SK-N-SH (cell line): ENCODE results near the gene RARRES1. TPM values are rescaled to one million over a fixed set of nuclear protein-coding genes. Genes with fewer than 3 reads are reported as not detected.

ENCODE experiments used
- CTCF ChIA-PET: fragments of 300-600, 350-600 bp; formaldehyde crosslinking; extraction: SDS; loops from one replicate; lab custom pipeline; 2021; lab: Yijun Ruan, JAX
- POLR2A ChIA-PET: fragments of 350-600 bp; sonication (Branson Sonifier 250); formaldehyde crosslinking; extraction: SDS; loops from one replicate; lab custom pipeline; 2020; ENCODE audit warnings: antibody characterized with exemption, inconsistent platforms; lab: Yijun Ruan, JAX
- DNase-seq: peaks from one replicate; pipeline ENCODE4 v3.0.0; 2012
- H2AFZ ChIP-seq: fragments of 200-600 bp; sonication (generic); 2 replicates; pipeline ENCODE4 v1.8.1; 2016; ENCODE audit warnings: antibody characterized with exemption, mild to moderate bottlenecking, low read depth
- H3F3A ChIP-seq: fragments of 200-600 bp; sonication (generic); replicated peaks from 2 replicates; pipeline ENCODE3; 2016; ENCODE audit warnings: antibody characterized with exemption, mild to moderate bottlenecking; ENCODE audit not compliant: insufficient read depth
- H3K27ac ChIP-seq, 2 experiments: fragments of 200-500 bp in 1 of 2; fragments of 200-600 bp in 1 of 2; sonication (Bioruptor generic) in 1 of 2; sonication (generic), shearing (Covaris generic) in 1 of 2; 2 replicates each; pipeline versions ENCODE4 v1.5.1 to v1.6.1; 2014 to 2016; ENCODE audit warnings: low read depth in 2 of 2, inconsistent platforms in 1 of 2, low read length in 1 of 2, mild to moderate bottlenecking in 1 of 2, mixed read lengths in 1 of 2
- H3K27me3 ChIP-seq: fragments of 200-600 bp; sonication (generic), shearing (Covaris generic); 2 replicates; pipeline ENCODE4 v1.6.1; 2016; ENCODE audit warnings: mixed run types; ENCODE audit not compliant: insufficient read depth
- H3K36me3 ChIP-seq, 2 experiments: fragments of 200-500 bp in 1 of 2; fragments of 200-600 bp in 1 of 2; sonication (Bioruptor generic) in 1 of 2; sonication (generic) in 1 of 2; replicated peaks in 1 of 2; 2 replicates each; pipeline versions ENCODE3 to v1.5.1; 2014 to 2016; ENCODE audit warnings: low read length in 1 of 2, mild to moderate bottlenecking in 1 of 2; ENCODE audit not compliant: insufficient read depth in 2 of 2, control insufficient read depth in 1 of 2
- H3K4me1 ChIP-seq, 2 experiments: fragments of 200-500 bp in 1 of 2; fragments of 200-600 bp in 1 of 2; sonication (Bioruptor generic) in 1 of 2; sonication (generic), shearing (Covaris generic) in 1 of 2; 2 replicates each; pipeline versions ENCODE4 v1.5.1 to v1.6.1; 2014 to 2016; ENCODE audit warnings: low read depth in 1 of 2, low read length in 1 of 2, mixed run types in 1 of 2; ENCODE audit not compliant: insufficient read depth in 2 of 2, control insufficient read depth in 1 of 2
- H3K4me2 ChIP-seq: fragments of 200-600 bp; sonication (generic), shearing (Covaris generic); 2 replicates; pipeline ENCODE4 v1.6.1; 2017; ENCODE audit warnings: mixed run types
- H3K4me3 ChIP-seq, 2 experiments: fragments of 200-500 bp in 1 of 2; fragments of 200-600 bp in 1 of 2; sonication (Bioruptor generic) in 1 of 2; sonication (generic), shearing (Covaris generic) in 1 of 2; 2 replicates each; pipeline versions ENCODE4 v1.5.1 to v1.8.1; 2014 to 2016; ENCODE audit warnings: low read depth in 2 of 2, inconsistent platforms in 1 of 2, low read length in 1 of 2, mild to moderate bottlenecking in 1 of 2, mixed read lengths in 1 of 2, moderate library complexity in 1 of 2
- H3K79me2 ChIP-seq: fragments of 200-600 bp; sonication (generic); 2 replicates; pipeline ENCODE4 v1.8.1; 2017; ENCODE audit warnings: mild to moderate bottlenecking; ENCODE audit not compliant: insufficient read depth
- H3K9ac ChIP-seq: fragments of 200-600 bp; sonication (generic); 2 replicates; pipeline ENCODE4 v1.6.1; 2017; ENCODE audit warnings: mixed run types
- H3K9me2 ChIP-seq: fragments of 200-600 bp; sonication (generic); 2 replicates; pipeline ENCODE4 v1.6.1; 2017; ENCODE audit warnings: mixed run types
- H3K9me3 ChIP-seq: fragments of 200-600 bp; sonication (generic); 2 replicates; pipeline ENCODE4 v1.6.1; 2017; ENCODE audit warnings: mixed run types, mild to moderate bottlenecking, moderate library complexity
- H4K20me1 ChIP-seq: fragments of 200-600 bp; sonication (generic); 2 replicates; pipeline ENCODE4 v1.6.1; 2017; ENCODE audit warnings: mild to moderate bottlenecking, mixed run types; ENCODE audit not compliant: insufficient read depth
- EP300 ChIP-seq, 2 experiments: IDR thresholded peaks; 2 replicates each; pipeline versions ENCODE4 v1.4.0 to v1.6.1; 2012; ENCODE audit warnings: borderline replicate concordance in 1 of 2, low read depth in 1 of 2, low read length in 1 of 2
- EZH2phosphoT487 ChIP-seq: fragments of 200-600 bp; sonication (generic); IDR thresholded peaks from 2 replicates; pipeline ENCODE4 v1.6.1; 2017; ENCODE audit warnings: low read depth, mixed run types, mild to moderate bottlenecking, antibody characterized with exemption, moderate library complexity, borderline replicate concordance
- FOSL2 ChIP-seq: IDR thresholded peaks from 2 replicates; pipeline ENCODE4 v1.4.0; 2012; ENCODE audit warnings: low read depth, mild to moderate bottlenecking, moderate library complexity, borderline replicate concordance
- FOXJ3 ChIP-seq: sonication (generic); formaldehyde crosslinking; IDR thresholded peaks from 2 replicates; pipeline ENCODE4 v1.5.1; 2020; ENCODE audit warnings: mild to moderate bottlenecking, missing genetic modification reagents
- FOXM1 ChIP-seq: IDR thresholded peaks from 2 replicates; pipeline ENCODE4 v1.4.0; 2012; ENCODE audit warnings: low read depth, mild to moderate bottlenecking
- GABPA ChIP-seq: IDR thresholded peaks from 2 replicates; pipeline ENCODE4 v1.4.0; 2012; ENCODE audit warnings: low read depth, mild to moderate bottlenecking
- IRF3 ChIP-seq: fragments of 150-350 bp; IDR thresholded peaks from 2 replicates; pipeline ENCODE4 v1.6.1; 2016; ENCODE audit warnings: mild to moderate bottlenecking, low read depth, low read length
- MEF2A ChIP-seq: IDR thresholded peaks from 2 replicates; pipeline ENCODE4 v1.4.0; 2012; ENCODE audit warnings: low read depth, borderline replicate concordance
- MXI1 ChIP-seq: IDR thresholded peaks from 2 replicates; pipeline ENCODE4 v1.6.1; 2012; ENCODE audit warnings: mild to moderate bottlenecking, low read depth, low read length, improper control_type of control experiment
- NFIC ChIP-seq: IDR thresholded peaks from 2 replicates; pipeline ENCODE4 v1.4.0; 2012; ENCODE audit warnings: borderline replicate concordance
- POLR2AphosphoS5 ChIP-seq: IDR thresholded peaks from 2 replicates; pipeline ENCODE4 v1.6.1; 2012; ENCODE audit warnings: low read depth, low read length
- RFX5 ChIP-seq: IDR thresholded peaks from 2 replicates; pipeline ENCODE4 v1.6.1; 2012; ENCODE audit warnings: mild to moderate bottlenecking, improper control_type of control experiment, low read length
- RXRA ChIP-seq: IDR thresholded peaks from 2 replicates; pipeline ENCODE4 v1.4.0; 2012; ENCODE audit warnings: low read depth, mild to moderate bottlenecking, borderline replicate concordance
- SIN3A ChIP-seq: IDR thresholded peaks from 2 replicates; pipeline ENCODE4 v1.6.1; 2012; ENCODE audit warnings: low read depth, mild to moderate bottlenecking, low read length, moderate library complexity, borderline replicate concordance
- SMC3 ChIP-seq: IDR thresholded peaks from 2 replicates; pipeline ENCODE4 v1.6.1; 2012; ENCODE audit warnings: low read depth, low read length, improper control_type of control experiment
- TAF1 ChIP-seq: IDR thresholded peaks from 2 replicates; pipeline ENCODE4 v1.6.1; 2012; ENCODE audit warnings: low read depth, mild to moderate bottlenecking, low read length, moderate library complexity, borderline replicate concordance
- YY1 ChIP-seq: IDR thresholded peaks from 2 replicates; pipeline ENCODE4 v1.4.0; 2012; ENCODE audit warnings: low read depth, mild to moderate bottlenecking
- WGBS: methylation state at CpG from one replicate; pipeline ENCODE4 v1.1.6; 2017; ENCODE audit warnings: low lambda C conversion rate; 5-methylcytosine and 5-hydroxymethylcytosine counted together
- polyA plus RNA-seq, 3 experiments: library from polyadenylated mRNA; depleted of rRNA; stranded (reverse); fragments of >200 nt; gene quantifications; 2 replicates each; pipeline ENCODE4 v1.2.3, GENCODE V29; 2012
- TF ChIP-seq, protein P1 (sequence below): IDR thresholded peaks from 2 replicates; pipeline ENCODE4; 2012
- TF ChIP-seq, protein P2 (sequence below): fragments of 150-350 bp; IDR thresholded peaks from 2 replicates; pipeline ENCODE4 v1.6.1; 2017; ENCODE audit warnings: antibody characterized with exemption, low read length, low read depth, borderline replicate concordance
- TF ChIP-seq, protein P3 (sequence below): fragments of 200-600 bp; sonication (generic); IDR thresholded peaks from 2 replicates; pipeline ENCODE4 v1.6.1; 2017; ENCODE audit warnings: antibody characterized with exemption, mild to moderate bottlenecking, moderate library complexity

The RARRES1 gene
- polyA plus RNA-seq, 1 of the 3 experiments (the other 2 are of a cell fraction) = 0.15 TPM

DNA sequence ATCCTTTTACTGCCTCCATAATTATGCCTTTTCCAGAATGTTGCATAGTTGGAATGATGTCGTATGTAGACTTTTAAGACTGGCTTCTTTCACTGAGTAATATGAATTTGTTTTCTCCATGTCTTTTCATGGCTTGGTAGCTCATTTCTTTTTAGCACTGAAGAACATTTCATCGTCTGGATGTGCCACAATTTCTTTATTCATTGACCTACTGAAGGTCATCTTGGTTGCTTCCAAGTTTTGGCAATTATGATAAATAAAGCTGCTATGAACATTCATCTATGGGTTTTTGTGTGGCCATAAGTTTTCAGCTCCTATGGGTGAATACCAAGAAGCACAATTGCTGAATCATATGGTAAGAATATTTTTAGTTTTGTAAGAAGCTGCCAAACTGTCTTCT lies 23.2 kb upstream of the RARRES1 start:
- Histone ChIP-seq H3K79me2 (no peaks in the 10 kb centered on the region), H3F3A (peaks cover 6% of the 10 kb centered on the region), H3K4me3 (no peak overlapping the region), H3K9me3 (no peaks in the 10 kb centered on the region), H3K4me1 (no peaks in the 10 kb centered on the region), H3K4me2 (no peak overlapping the region), H4K20me1 (no peaks in the 10 kb centered on the region), H3K27me3 (no peaks in the 10 kb centered on the region), H3K36me3 (no peaks in the 10 kb centered on the region), H3K9ac (no peak overlapping the region), H3K9me2 (peaks cover 3% of the 10 kb centered on the region; the same call in 1 of the 2 replicates), H3K27ac (no peak overlapping the region), H2AFZ (no peak overlapping the region)
- CTCF ChIA-PET = interaction anchor here (0.8 to 1.6 kb wide), 2 partner anchors 24 to 28 kb away, joined by 3 to 6 read pairs; no protein-coding TSS in a partner anchor
- WGBS = 90% methylated on average over 2 of the region's 2 CpGs
- no peak for DNase-seq
- TF ChIP-seq SIN3A (no peak), EP300 (IDR thresholded peaks at IDR 0.05; ENCODE audit: borderline replicate concordance in 1 of 2, low read depth in 1 of 2, low read length in 1 of 2) (no peak), GABPA (no peak), MEF2A (no peak), TAF1 (no peak), YY1 (no peak), MXI1 (no peak), RFX5 (no peak), SMC3 (no peak), FOXM1 (no peak), IRF3 (no peak), FOSL2 (no peak), FOXJ3 (CRISPR knock-in tag) (no peak), EZH2phosphoT487 (no peak), RXRA (no peak), NFIC (no peak), POLR2AphosphoS5 (no peak)
- TF ChIP-seq, protein P1, sequence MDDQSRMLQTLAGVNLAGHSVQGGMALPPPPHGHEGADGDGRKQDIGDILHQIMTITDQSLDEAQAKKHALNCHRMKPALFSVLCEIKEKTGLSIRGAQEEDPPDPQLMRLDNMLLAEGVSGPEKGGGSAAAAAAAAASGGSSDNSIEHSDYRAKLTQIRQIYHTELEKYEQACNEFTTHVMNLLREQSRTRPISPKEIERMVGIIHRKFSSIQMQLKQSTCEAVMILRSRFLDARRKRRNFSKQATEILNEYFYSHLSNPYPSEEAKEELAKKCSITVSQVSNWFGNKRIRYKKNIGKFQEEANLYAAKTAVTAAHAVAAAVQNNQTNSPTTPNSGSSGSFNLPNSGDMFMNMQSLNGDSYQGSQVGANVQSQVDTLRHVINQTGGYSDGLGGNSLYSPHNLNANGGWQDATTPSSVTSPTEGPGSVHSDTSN = no peak
- TF ChIP-seq, protein P2, sequence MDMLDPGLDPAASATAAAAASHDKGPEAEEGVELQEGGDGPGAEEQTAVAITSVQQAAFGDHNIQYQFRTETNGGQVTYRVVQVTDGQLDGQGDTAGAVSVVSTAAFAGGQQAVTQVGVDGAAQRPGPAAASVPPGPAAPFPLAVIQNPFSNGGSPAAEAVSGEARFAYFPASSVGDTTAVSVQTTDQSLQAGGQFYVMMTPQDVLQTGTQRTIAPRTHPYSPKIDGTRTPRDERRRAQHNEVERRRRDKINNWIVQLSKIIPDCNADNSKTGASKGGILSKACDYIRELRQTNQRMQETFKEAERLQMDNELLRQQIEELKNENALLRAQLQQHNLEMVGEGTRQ = no peak
- TF ChIP-seq, protein P3, sequence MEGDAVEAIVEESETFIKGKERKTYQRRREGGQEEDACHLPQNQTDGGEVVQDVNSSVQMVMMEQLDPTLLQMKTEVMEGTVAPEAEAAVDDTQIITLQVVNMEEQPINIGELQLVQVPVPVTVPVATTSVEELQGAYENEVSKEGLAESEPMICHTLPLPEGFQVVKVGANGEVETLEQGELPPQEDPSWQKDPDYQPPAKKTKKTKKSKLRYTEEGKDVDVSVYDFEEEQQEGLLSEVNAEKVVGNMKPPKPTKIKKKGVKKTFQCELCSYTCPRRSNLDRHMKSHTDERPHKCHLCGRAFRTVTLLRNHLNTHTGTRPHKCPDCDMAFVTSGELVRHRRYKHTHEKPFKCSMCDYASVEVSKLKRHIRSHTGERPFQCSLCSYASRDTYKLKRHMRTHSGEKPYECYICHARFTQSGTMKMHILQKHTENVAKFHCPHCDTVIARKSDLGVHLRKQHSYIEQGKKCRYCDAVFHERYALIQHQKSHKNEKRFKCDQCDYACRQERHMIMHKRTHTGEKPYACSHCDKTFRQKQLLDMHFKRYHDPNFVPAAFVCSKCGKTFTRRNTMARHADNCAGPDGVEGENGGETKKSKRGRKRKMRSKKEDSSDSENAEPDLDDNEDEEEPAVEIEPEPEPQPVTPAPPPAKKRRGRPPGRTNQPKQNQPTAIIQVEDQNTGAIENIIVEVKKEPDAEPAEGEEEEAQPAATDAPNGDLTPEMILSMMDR = no peak
- POLR2A ChIA-PET = no interaction called here
